Testis (tissue), 3 donors: ENCODE results near the gene NPR2. TPM values are rescaled to one million over a fixed set of nuclear protein-coding genes. Genes with fewer than 3 reads are reported as not detected.

Source experiments
- DNase-seq: peaks from one replicate; pipeline ENCODE4 v3.0.0-alpha.2; 2019
- H3K27ac ChIP-seq, 2 donors: fragments of 200-600 bp; sonication (generic); one replicate each; pipeline ENCODE4 v1.5.1; 2019
- H3K27me3 ChIP-seq: fragments of 200-600 bp; sonication (generic); one replicate; pipeline ENCODE4 v1.5.1; 2019
- H3K36me3 ChIP-seq: fragments of 200-600 bp; sonication (generic); one replicate; pipeline ENCODE4 v1.5.1; 2017; ENCODE audit warnings: low read depth; ENCODE audit errors: missing control alignments
- H3K4me1 ChIP-seq: fragments of 200-600 bp; sonication (generic); one replicate; pipeline ENCODE4 v1.5.1; 2019
- H3K4me3 ChIP-seq, 2 donors: fragments of 200-600 bp; sonication (generic); one replicate each; pipeline ENCODE4 v1.5.1; 2017 to 2019
- H3K9me3 ChIP-seq: fragments of 200-600 bp; sonication (generic); one replicate; pipeline ENCODE4 v1.5.1; 2017
- CTCF ChIP-seq, 3 experiments: fragments of 450-650 bp in 2 of 3; fragments of 200-600 bp in 1 of 3; sonication (generic) in 1 of 3; IDR thresholded peaks; one replicate each; pipeline ENCODE4 v1.5.1; 2016 to 2019; ENCODE audit warnings: antibody characterized with exemption in 3 of 3, mild to moderate bottlenecking in 2 of 3, moderate library complexity in 1 of 3
- POLR2A ChIP-seq: fragments of 450-650 bp; IDR thresholded peaks from one replicate; pipeline ENCODE4 v1.6.1; 2017; ENCODE audit warnings: antibody characterized with exemption, mild to moderate bottlenecking, moderate library complexity
- WGBS, 2 donors: methylation state at CpG; one replicate each; pipeline ENCODE4 v1.1.5; 2018; 5-methylcytosine and 5-hydroxymethylcytosine counted together
- intact Hi-C: fragments of 100-400 bp; cut with DNase I; formaldehyde crosslinking; loops from one replicate; pipeline ENCODE4 v1.15.1; 2023; ENCODE audit warnings: low total_unique reads
- polyA plus RNA-seq: library from polyadenylated mRNA; stranded (reverse); fragments of 350-450 nt; fragmentation: Illumina TruSeq; extraction: RNeasy Lipid Tissue Mini Kit (QIAGEN cat#74804); gene quantifications from one replicate; pipeline ENCODE4 v1.2.3, GENCODE V29; 2014; ENCODE audit warnings: low read depth, low replicate concordance; ENCODE audit not compliant: insufficient read depth
- total RNA-seq, 2 donors: library from RNA; depleted of rRNA; stranded (reverse); fragments of >200 nt; gene quantifications; one replicate each; pipeline ENCODE4 v1.2.3, GENCODE V29; 2016

Gene NPR2
- total and polyA plus RNA-seq, 3 donors from 2014 or later, result 16.1 to 23.4 (median 18.5) TPM

- TF ChIP-seq CTCF (IDR thresholded peaks at IDR 0.05), result no peak
- Histone ChIP-seq H3K4me3 (no peak overlapping the region), H3K9me3 (no peaks in the 10 kb centered on the region), H3K27ac (no peak overlapping the region), H3K4me1 (peaks cover 4% of the 10 kb centered on the region), H3K27me3 (no peaks in the 10 kb centered on the region), H3K36me3 (no peaks in the 10 kb centered on the region)
- intact Hi-C loops, result no loop called here
- WGBS, 2 donors, result 89 to 92% methylated on average over 6 of the region's 6 CpGs
- no peak for DNase-seq
Observed at GRCh38 chr9:35797311-35798109, 6.1 kb downstream of the NPR2 start.

GRCh38 chr9:35798658-35799374 is 7.4 kb downstream of the NPR2 start:
- Histone ChIP-seq H3K27ac (no peak overlapping the region), H3K36me3 (no peaks in the 10 kb centered on the region), H3K4me1 (no peaks in the 10 kb centered on the region), H3K4me3 (no peak overlapping the region), H3K27me3 (no peaks in the 10 kb centered on the region), H3K9me3 (no peaks in the 10 kb centered on the region)
- intact Hi-C loops, result no loop called here
- DNase-seq, result no peak
- no peak for TF ChIP-seq POLR2A
- TF ChIP-seq CTCF (IDR thresholded peaks at IDR 0.05), result no peak
- WGBS, 2 donors, result 88 to 95% methylated on average over 3 to 4 of the region's 4 CpGs

GRCh38 chr9:35800530-35800929 is 9.1 kb downstream of the NPR2 start:
- intact Hi-C loops, result no loop called here
- H3K27ac ChIP-seq, result no peak overlapping the region
- TF ChIP-seq POLR2A (no peak), CTCF (IDR thresholded peaks at IDR 0.05) (no peak)

GRCh38 chr9:35801328-35802128 is 10.1 kb downstream of the NPR2 start:
- 90 to 94% methylated on average over 13 of the region's 13 CpGs for WGBS, 2 donors
- DNase-seq, result no peak
- intact Hi-C loops, result no loop called here
- no peak for TF ChIP-seq POLR2A
- no peak for TF ChIP-seq CTCF (IDR thresholded peaks at IDR 0.05)
- Histone ChIP-seq H3K36me3 (no peaks in the 10 kb centered on the region), H3K27me3 (no peaks in the 10 kb centered on the region), H3K4me1 (no peaks in the 10 kb centered on the region), H3K4me3 (no peak overlapping the region), H3K9me3 (no peaks in the 10 kb centered on the region), H3K27ac (no peak overlapping the region)

More at GRCh38 chr9:35800530-35800929, 9.1 kb downstream of the NPR2 start:
- no peak for DNase-seq
- H3K27me3 ChIP-seq, result no peaks in the 10 kb centered on the region
- H3K4me3 ChIP-seq, result no peak overlapping the region
- H3K9me3 ChIP-seq, result no peaks in the 10 kb centered on the region
- H3K4me1 ChIP-seq, result no peaks in the 10 kb centered on the region
- WGBS, 2 donors, result 80 to 84% methylated on average over 7 of the region's 7 CpGs
- H3K36me3 ChIP-seq, result no peaks in the 10 kb centered on the region
